H1 (cell line): Measurements from ENCODE around the gene COL6A3. TPM values are rescaled to one million over a fixed set of nuclear protein-coding genes. Genes with fewer than 3 reads are reported as not detected.

ENCODE experiments used
- CTCF ChIA-PET: fragments of 300-600 bp; sonication (Branson Sonifier 250); formaldehyde crosslinking; loops from one replicate; lab custom pipeline; 2021; ENCODE audit not compliant: partially characterized antibody; lab: Charles Lee
- POLR2A ChIA-PET: fragments of 300-600 bp; sonication (Branson Sonifier 250); formaldehyde crosslinking; loops from one replicate; lab custom pipeline; 2021; ENCODE audit warnings: inconsistent platforms; ENCODE audit not compliant: partially characterized antibody; lab: Charles Lee
- DNase-seq, 2 experiments: peaks; one replicate each; pipeline versions ENCODE4 v3.0.0 to v3.0.0-alpha.2; 2010 to 2022; ENCODE audit warnings: low spot score in 2 of 2, low read depth in 1 of 2, mixed read lengths in 1 of 2
- FAIRE-seq: peaks from 2 replicates; lab custom pipeline; 2011; peaks lifted over from hg19 to GRCh38; lab: Jason Lieb, UNC
- H2AFZ ChIP-seq: 2 replicates; pipeline ENCODE4 v1.8.1; 2012; ENCODE audit warnings: low read length, inconsistent platforms
- H2AK5ac ChIP-seq: 2 replicates; pipeline ENCODE4 v1.6.1; 2013; ENCODE audit warnings: low read depth, low read length
- H2BK120ac ChIP-seq: replicated peaks from 2 replicates; pipeline ENCODE3; 2013; ENCODE audit warnings: low read depth, low read length, inconsistent platforms
- H2BK12ac ChIP-seq: 2 replicates; pipeline ENCODE4 v1.6.1; 2013; ENCODE audit warnings: low read depth, low read length
- H2BK15ac ChIP-seq: 2 replicates; pipeline ENCODE4 v1.6.1; 2013; ENCODE audit warnings: low read length
- H2BK20ac ChIP-seq: 2 replicates; pipeline ENCODE4 v1.6.1; 2013; ENCODE audit warnings: low read length
- H2BK5ac ChIP-seq: 2 replicates; pipeline ENCODE4 v1.6.1; 2013; ENCODE audit warnings: low read depth, low read length
- H3K14ac ChIP-seq: 2 replicates; pipeline ENCODE4 v1.6.1; 2013; ENCODE audit warnings: inconsistent platforms; ENCODE audit not compliant: insufficient read length
- H3K18ac ChIP-seq: 2 replicates; pipeline ENCODE4 v1.6.1; 2013; ENCODE audit warnings: low read length; ENCODE audit errors: extremely low read depth
- H3K23ac ChIP-seq: 2 replicates; pipeline ENCODE4 v1.6.1; 2013; ENCODE audit warnings: inconsistent platforms; ENCODE audit not compliant: insufficient read length
- H3K23me2 ChIP-seq: 2 replicates; pipeline ENCODE4 v1.6.1; 2013; ENCODE audit warnings: low read depth, low read length
- H3K27ac ChIP-seq: 2 replicates; pipeline ENCODE4 v1.6.1; 2011; ENCODE audit warnings: low read depth, low read length, inconsistent platforms
- H3K27me3 ChIP-seq, 4 experiments: replicated peaks in 1 of 4; 1 replicate in 1 of 4; 2 replicates in 3 of 4; pipeline versions ENCODE4 v1.6.1 to v1.8.1; 2011 to 2013; ENCODE audit warnings: low read length in 3 of 4, mild to moderate bottlenecking in 3 of 4, inconsistent platforms in 2 of 4, mixed read lengths in 2 of 4, moderate library complexity in 1 of 4; ENCODE audit not compliant: control insufficient read depth in 3 of 4, insufficient read depth in 3 of 4; ENCODE audit errors: extremely low read depth in 1 of 4
- H3K36me3 ChIP-seq, 4 experiments: 2 replicates each; pipeline versions ENCODE4 v1.6.1 to v1.8.1; 2011 to 2013; ENCODE audit warnings: mild to moderate bottlenecking in 4 of 4, low read length in 3 of 4, moderate library complexity in 2 of 4, control low read depth in 1 of 4, inconsistent platforms in 1 of 4; ENCODE audit not compliant: insufficient read depth in 4 of 4, control insufficient read depth in 2 of 4
- H3K4ac ChIP-seq: replicated peaks from 2 replicates; pipeline ENCODE3; 2013; ENCODE audit warnings: low read length, low read depth, mixed read lengths, inconsistent platforms; ENCODE audit not compliant: insufficient read length
- H3K4me1 ChIP-seq, 4 experiments: replicated peaks in 1 of 4; 1 replicate in 1 of 4; 2 replicates in 3 of 4; pipeline versions ENCODE4 v1.6.1 to v1.8.1; 2011 to 2013; ENCODE audit warnings: low read length in 3 of 4, inconsistent platforms in 2 of 4, mixed read lengths in 1 of 4; ENCODE audit not compliant: insufficient read depth in 4 of 4, control insufficient read depth in 3 of 4
- H3K4me2 ChIP-seq, 2 experiments: 2 replicates each; pipeline versions ENCODE4 v1.6.1 to v1.8.1; 2011 to 2013; ENCODE audit warnings: low read depth in 2 of 2, low read length in 2 of 2, control low read depth in 1 of 2, inconsistent platforms in 1 of 2, mild to moderate bottlenecking in 1 of 2; ENCODE audit not compliant: insufficient read depth in 1 of 2
- H3K4me3 ChIP-seq, 4 experiments: fragments of 200-600, 300-600 bp in 1 of 4; sonication (generic), shearing (Covaris generic), sonication (Bioruptor Twin) in 1 of 4; 2 replicates each; pipeline versions ENCODE4 v1.5.1 to v1.8.1; 2011 to 2016; ENCODE audit warnings: low read length in 4 of 4, low read depth in 3 of 4, control low read depth in 2 of 4, inconsistent platforms in 2 of 4, mild to moderate bottlenecking in 2 of 4, mixed read lengths in 1 of 4, moderate library complexity in 1 of 4; ENCODE audit not compliant: insufficient read depth in 2 of 4; ENCODE audit errors: extremely low read depth in 1 of 4
- H3K56ac ChIP-seq: replicated peaks from 2 replicates; pipeline ENCODE3; 2013; ENCODE audit warnings: low read depth, mild to moderate bottlenecking, mixed read lengths, low read length, inconsistent platforms; ENCODE audit not compliant: insufficient read length
- H3K79me1 ChIP-seq: 2 replicates; pipeline ENCODE4 v1.6.1; 2013; ENCODE audit warnings: low read depth, low read length, control low read depth
- H3K79me2 ChIP-seq, 2 experiments: 2 replicates each; pipeline versions ENCODE4 v1.6.1 to v1.8.1; 2012 to 2013; ENCODE audit warnings: low read length in 2 of 2, mild to moderate bottlenecking in 2 of 2, inconsistent platforms in 1 of 2; ENCODE audit not compliant: insufficient read depth in 2 of 2, control insufficient read depth in 1 of 2
- H3K9ac ChIP-seq, 4 experiments: replicated peaks in 1 of 4; 1 replicate in 1 of 4; 2 replicates in 3 of 4; pipeline versions ENCODE4 v1.6.1 to v1.8.1; 2011 to 2013; ENCODE audit warnings: low read depth in 3 of 4, low read length in 3 of 4, control low read depth in 2 of 4, mild to moderate bottlenecking in 2 of 4, moderate library complexity in 2 of 4, inconsistent platforms in 1 of 4; ENCODE audit errors: extremely low read depth in 1 of 4
- H3K9me3 ChIP-seq, 2 experiments: 2 replicates each; pipeline versions ENCODE4 v1.6.1 to v1.8.1; 2012 to 2013; ENCODE audit warnings: mild to moderate bottlenecking in 2 of 2, moderate library complexity in 2 of 2, control low read depth in 1 of 2, inconsistent platforms in 1 of 2, low read depth in 1 of 2, low read length in 1 of 2, mixed read lengths in 1 of 2; ENCODE audit not compliant: insufficient read depth in 2 of 2
- H4K20me1 ChIP-seq, 2 experiments: replicated peaks in 1 of 2; 2 replicates each; pipeline versions ENCODE3 to v1.8.1; 2011 to 2013; ENCODE audit warnings: inconsistent platforms in 2 of 2, low read length in 2 of 2, mild to moderate bottlenecking in 1 of 2; ENCODE audit not compliant: insufficient read depth in 2 of 2, control insufficient read depth in 1 of 2
- H4K5ac ChIP-seq: 2 replicates; pipeline ENCODE4 v1.6.1; 2013; ENCODE audit warnings: low read length, low read depth, mixed read lengths, inconsistent platforms; ENCODE audit not compliant: insufficient read length
- H4K8ac ChIP-seq: 2 replicates; pipeline ENCODE4 v1.8.0; 2013; ENCODE audit warnings: mild to moderate bottlenecking, moderate library complexity, low read length, inconsistent platforms; ENCODE audit not compliant: insufficient read depth; ENCODE audit errors: extremely low read depth
- H4K91ac ChIP-seq: replicated peaks from 2 replicates; pipeline ENCODE3; 2013; ENCODE audit warnings: low read length, mixed read lengths, inconsistent platforms; ENCODE audit not compliant: insufficient read length
- CHD2 ChIP-seq: IDR thresholded peaks from 2 replicates; pipeline ENCODE4 v1.6.1; 2012; ENCODE audit warnings: low read length, improper control_type of control experiment
- E2F6 ChIP-seq: IDR thresholded peaks from 2 replicates; pipeline ENCODE4 v1.6.1; 2012; ENCODE audit warnings: inconsistent platforms
- EGR1 ChIP-seq: IDR thresholded peaks from 2 replicates; pipeline ENCODE4 v1.6.1; 2011; ENCODE audit warnings: low read depth, low read length, borderline replicate concordance
- GTF2F1 ChIP-seq: IDR thresholded peaks from 2 replicates; pipeline ENCODE4 v1.6.1; 2012; ENCODE audit warnings: low read depth, low read length, improper control_type of control experiment, borderline replicate concordance
- POU5F1 ChIP-seq: IDR thresholded peaks from 2 replicates; pipeline ENCODE4 v1.6.1; 2011; ENCODE audit warnings: low read depth, mild to moderate bottlenecking, low read length, moderate library complexity
- RBBP5 ChIP-seq: IDR thresholded peaks from 2 replicates; pipeline ENCODE4 v1.7.1; 2012; ENCODE audit warnings: low read depth, mild to moderate bottlenecking, inconsistent platforms, low read length, moderate library complexity, borderline replicate concordance
- SIN3A ChIP-seq, 2 experiments: IDR thresholded peaks in 1 of 2; conservative IDR thresholded peaks in 1 of 2; 2 replicates each; pipeline ENCODE4 v1.6.1; 2011 to 2012; ENCODE audit warnings: low read length in 2 of 2, improper control_type of control experiment in 1 of 2, low read depth in 1 of 2, mild to moderate bottlenecking in 1 of 2
- SP2 ChIP-seq: IDR thresholded peaks from 2 replicates; pipeline ENCODE4 v1.6.1; 2012; ENCODE audit warnings: mild to moderate bottlenecking, low read length, inconsistent platforms
- SP4 ChIP-seq: IDR thresholded peaks from 2 replicates; pipeline ENCODE4 v1.6.1; 2012; ENCODE audit warnings: low read length, inconsistent platforms
- SUZ12 ChIP-seq: fragments of 200-600 bp; sonication (generic); IDR thresholded peaks from 2 replicates; pipeline ENCODE4 v1.6.1; 2012; ENCODE audit warnings: mild to moderate bottlenecking, inconsistent platforms, low read length, moderate library complexity, mixed read lengths
- TEAD4 ChIP-seq: IDR thresholded peaks from 2 replicates; pipeline ENCODE4 v1.6.1; 2012; ENCODE audit warnings: low read depth, low read length, inconsistent platforms, mixed read lengths
- USF2 ChIP-seq: IDR thresholded peaks from 2 replicates; pipeline ENCODE4 v1.6.1; 2011; ENCODE audit warnings: low read length, improper control_type of control experiment
- WGBS, 2 experiments: shearing (Covaris generic) in 1 of 2; methylation state at CpG; one replicate each; pipeline versions ENCODE4 v1.1.6 to v1.1.7; 2013 to 2015; ENCODE audit warnings: low lambda C conversion rate in 2 of 2, mixed read lengths in 2 of 2, inconsistent platforms in 1 of 2, low coverage in 1 of 2, missing lambda C conversion rate in 1 of 2; ENCODE audit not compliant: insufficient replicate concordance in 2 of 2, insufficient coverage in 1 of 2, insufficient read length in 1 of 2; ENCODE audit errors: extremely low coverage in 1 of 2, missing lambda C conversion rate in 1 of 2; 5-methylcytosine and 5-hydroxymethylcytosine counted together
- polyA plus RNA-seq, 7 experiments: library from polyadenylated mRNA; depleted of rRNA in 3 of 7; stranded (reverse) in 5 of 7; unstranded in 2 of 7; fragments of >200 nt in 5 of 7; fragments of 200-250 nt in 2 of 7; gene quantifications; 1 replicate in 5 of 7; 2 replicates in 1 of 7; 4 replicates in 1 of 7; pipeline versions ENCODE4 v1.2.1 to v1.2.3, GENCODE V29; 2011 to 2013; ENCODE audit warnings: missing spikeins in 2 of 7, mixed read lengths in 2 of 7
- total RNA-seq: library from RNA; stranded (reverse); fragmentation: NEBNext Ultra II Directional; extraction: Animal tissue kit (Norgen Biotek cat#: 25700); gene quantifications from 2 replicates; pipeline ENCODE4 v1.2.1, GENCODE V29; 2021

The COL6A3 gene
- total and polyA plus RNA-seq, 2 of the 8 experiments (the other 6 are each of a cell fraction or from before 2014, with no cell fraction given) = 1.2 to 3.4 TPM

- Histone ChIP-seq H3K23me2 (no peaks in the 10 kb centered on the region), H2BK15ac (no peak overlapping the region), H3K9ac (no peak overlapping the region), H2AFZ (no peak overlapping the region), H3K27me3 (no peaks in the 10 kb centered on the region; a peak in 1 of 7 replicates), H3K4ac (no peak overlapping the region), H3K4me2 (no peak overlapping the region), H4K8ac (no peak overlapping the region), H2BK12ac (no peak overlapping the region), H2BK120ac (no peak overlapping the region), H4K91ac (no peak overlapping the region), H4K5ac (no peak overlapping the region), H3K9me3 (no peaks in the 10 kb centered on the region), H3K27ac (no peak overlapping the region), H3K4me3 (no peak overlapping the region), H3K79me1 (no peaks in the 10 kb centered on the region), H2BK5ac (no peak overlapping the region), H2BK20ac (no peak overlapping the region), H3K23ac (no peak overlapping the region), H3K18ac (no peak overlapping the region), H3K36me3 (no peaks in the 10 kb centered on the region), H3K56ac (no peak overlapping the region), H3K14ac (no peak overlapping the region), H4K20me1 (no peaks in the 10 kb centered on the region), H3K4me1 (no peaks in the 10 kb centered on the region), H2AK5ac (no peak overlapping the region), H3K79me2 (no peaks in the 10 kb centered on the region)
- DNase-seq = no peak
- WGBS, 2 experiments = 91% methylated on average over 2 of the region's 2 CpGs; no CpG with 5 or more reads in 1 of the 2 experiments
- POLR2A ChIA-PET = no interaction called here
- CTCF ChIA-PET = interaction anchor here (0.8 to 1.8 kb wide), 3 partner anchors 46 to 244 kb away, joined by 3 to 4 read pairs (median 3); no protein-coding TSS in a partner anchor
- no peak for FAIRE-seq
- no peak for TF ChIP-seq TEAD4
- no peak for TF ChIP-seq EGR1
- TF ChIP-seq SP2 = no peak
- no peak for TF ChIP-seq GTF2F1
- no peak for TF ChIP-seq SUZ12
- no peak for TF ChIP-seq RBBP5
- no peak for TF ChIP-seq SP4
- TF ChIP-seq USF2 = no peak
- TF ChIP-seq CHD2 = no peak
- TF ChIP-seq E2F6 = no peak
- no peak for TF ChIP-seq SIN3A (conservative IDR thresholded peaks at IDR 0.05 in 1 of 2, IDR thresholded peaks at IDR 0.05 in 1 of 2; ENCODE audit: low read depth in 1 of 2, low read length in 2 of 2)
- no peak for TF ChIP-seq POU5F1
Observed at GRCh38 chr2:237405605-237406004, 8.4 kb downstream of the COL6A3 start.
